Sigmoid colon (tissue), 4 donors: Measurements from ENCODE around the gene PTPRO.

Experiments used
- CTCF ChIP-seq, 4 experiments: fragments of 450-650 bp in 3 of 4; fragments of 200-600 bp in 1 of 4; IDR thresholded peaks; one replicate each; pipeline ENCODE4 v1.5.1; 2016 to 2019; ENCODE audit warnings: antibody characterized with exemption in 4 of 4, mild to moderate bottlenecking in 3 of 4, moderate library complexity in 2 of 4
- EP300 ChIP-seq, 4 donors: sonication (generic); formaldehyde crosslinking; IDR thresholded peaks; one replicate each; pipeline ENCODE4 v1.6.1; 2017; ENCODE audit warnings: antibody characterized with exemption in 4 of 4
- POLR2A ChIP-seq, 2 donors: fragments of 450-650 bp; IDR thresholded peaks; one replicate each; pipeline ENCODE4 v1.6.1; 2016; ENCODE audit warnings: antibody characterized with exemption in 2 of 2, mild to moderate bottlenecking in 2 of 2, moderate library complexity in 2 of 2
- POLR2AphosphoS5 ChIP-seq, 4 donors: sonication (generic); formaldehyde crosslinking; IDR thresholded peaks; one replicate each; pipeline ENCODE4 v1.6.1; 2017; ENCODE audit warnings: antibody characterized with exemption in 4 of 4

GRCh38 chr12:15581006-15581405 is 258.7 kb downstream of the PTPRO start:
- TF ChIP-seq CTCF (IDR thresholded peaks at IDR 0.05) (no peak), POLR2A (IDR thresholded peaks at IDR 0.05) (no peak), EP300 (IDR thresholded peaks at IDR 0.05) (no peak), POLR2AphosphoS5 (IDR thresholded peaks at IDR 0.05) (no peak)
